Adipocyte (in vitro differentiated cells): ENCODE data around the gene GRHL1.

Source experiments
- DNase-seq: peaks from one replicate; pipeline ENCODE4 v3.0.0-alpha.2; 2015; ENCODE audit warnings: low read depth
- H3K27me3 ChIP-seq: replicated peaks from 2 replicates; pipeline ENCODE4 v1.7.0; 2013; ENCODE audit warnings: mild to moderate bottlenecking, low read length, moderate library complexity; ENCODE audit not compliant: control insufficient read depth, insufficient read depth
- H3K36me3 ChIP-seq: 2 replicates; pipeline ENCODE4 v1.7.0; 2013; ENCODE audit warnings: low read length, mild to moderate bottlenecking, moderate library complexity; ENCODE audit not compliant: control insufficient read depth, insufficient read depth, severe bottlenecking
- H3K4me1 ChIP-seq: 2 replicates; pipeline ENCODE4 v1.7.0; 2013; ENCODE audit warnings: mild to moderate bottlenecking, low read length, moderate library complexity; ENCODE audit not compliant: control insufficient read depth, insufficient read depth
- H3K4me3 ChIP-seq: 2 replicates; pipeline ENCODE4 v1.7.0; 2013; ENCODE audit warnings: mild to moderate bottlenecking, low read length, moderate library complexity
- H3K9ac ChIP-seq: 2 replicates; pipeline ENCODE4 v1.7.0; 2013; ENCODE audit warnings: mild to moderate bottlenecking, low read length, moderate library complexity
- H3K9me3 ChIP-seq: 2 replicates; pipeline ENCODE4 v1.7.0; 2013; ENCODE audit warnings: mild to moderate bottlenecking, low read length, moderate library complexity; ENCODE audit not compliant: control insufficient read depth

Gene GRHL1

GRCh38 chr2:9966491-9967022, 15.1 kb downstream of the GRHL1 start:
- no peak for DNase-seq
- Histone ChIP-seq H3K9me3 (no peaks in the 10 kb centered on the region), H3K36me3 (peaks cover 8% of the 10 kb centered on the region), H3K9ac (no peak overlapping the region), H3K4me1 (peaks cover 14% of the 10 kb centered on the region), H3K4me3 (no peak overlapping the region), H3K27me3 (no peaks in the 10 kb centered on the region)

GRCh38 chr2:9967053-9967775, 15.7 kb downstream of the GRHL1 start:
- Histone ChIP-seq H3K36me3 (peaks cover 8% of the 10 kb centered on the region), H3K27me3 (no peaks in the 10 kb centered on the region), H3K4me3 (no peak overlapping the region), H3K4me1 (peaks cover 19% of the 10 kb centered on the region), H3K9me3 (no peaks in the 10 kb centered on the region), H3K9ac (no peak overlapping the region)
- no peak for DNase-seq

DNA sequence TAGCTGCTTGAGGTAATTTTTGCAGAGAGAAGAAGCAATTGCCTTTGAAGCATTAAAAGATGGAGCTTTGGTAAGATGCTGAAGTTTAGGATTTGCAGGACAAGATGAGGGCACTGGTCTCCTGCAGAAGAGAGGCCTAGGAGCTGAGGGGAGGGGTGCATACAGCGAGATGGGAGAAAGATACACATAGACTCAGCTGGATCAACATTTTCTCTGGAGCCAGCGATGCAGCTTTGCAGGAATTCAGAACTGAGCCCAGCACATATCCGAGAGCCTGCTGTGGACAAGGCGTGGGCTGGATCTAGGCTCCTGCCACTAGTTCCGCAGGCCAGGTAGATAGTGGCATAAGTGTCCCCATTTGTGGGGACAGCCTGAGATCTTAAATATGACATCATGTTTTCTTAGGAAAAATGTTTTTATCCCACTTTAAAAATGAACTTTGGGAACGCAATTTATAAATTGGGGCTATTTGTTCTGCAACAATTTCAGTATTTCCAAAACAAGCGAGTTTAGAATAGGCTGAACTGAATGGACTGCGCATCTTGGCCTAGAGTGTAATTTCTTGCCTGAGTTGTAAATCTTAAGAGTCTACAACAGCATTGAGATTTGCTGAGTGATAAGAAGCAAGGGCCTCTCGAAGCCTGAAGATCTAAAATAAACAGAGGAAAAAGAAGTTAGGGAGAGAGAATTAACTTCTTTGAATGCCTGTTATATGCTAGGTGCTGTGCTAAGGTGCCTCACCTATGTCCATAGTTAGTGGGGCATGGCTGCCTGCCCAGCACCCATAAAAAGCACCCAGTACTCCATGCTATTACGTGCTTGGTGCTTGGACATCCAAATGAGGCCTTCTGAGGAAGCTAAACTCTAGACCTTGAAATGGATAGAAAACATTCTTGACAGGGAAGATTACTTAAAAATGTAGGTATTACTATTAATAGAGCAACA, 17.3 kb downstream of the GRHL1 start:
- no peak for DNase-seq
- Histone ChIP-seq H3K27me3 (no peaks in the 10 kb centered on the region), H3K4me3 (no peak overlapping the region), H3K4me1 (peaks cover 33% of the 10 kb centered on the region), H3K9me3 (no peaks in the 10 kb centered on the region), H3K36me3 (peaks cover 8% of the 10 kb centered on the region), H3K9ac (no peak overlapping the region)

DNA sequence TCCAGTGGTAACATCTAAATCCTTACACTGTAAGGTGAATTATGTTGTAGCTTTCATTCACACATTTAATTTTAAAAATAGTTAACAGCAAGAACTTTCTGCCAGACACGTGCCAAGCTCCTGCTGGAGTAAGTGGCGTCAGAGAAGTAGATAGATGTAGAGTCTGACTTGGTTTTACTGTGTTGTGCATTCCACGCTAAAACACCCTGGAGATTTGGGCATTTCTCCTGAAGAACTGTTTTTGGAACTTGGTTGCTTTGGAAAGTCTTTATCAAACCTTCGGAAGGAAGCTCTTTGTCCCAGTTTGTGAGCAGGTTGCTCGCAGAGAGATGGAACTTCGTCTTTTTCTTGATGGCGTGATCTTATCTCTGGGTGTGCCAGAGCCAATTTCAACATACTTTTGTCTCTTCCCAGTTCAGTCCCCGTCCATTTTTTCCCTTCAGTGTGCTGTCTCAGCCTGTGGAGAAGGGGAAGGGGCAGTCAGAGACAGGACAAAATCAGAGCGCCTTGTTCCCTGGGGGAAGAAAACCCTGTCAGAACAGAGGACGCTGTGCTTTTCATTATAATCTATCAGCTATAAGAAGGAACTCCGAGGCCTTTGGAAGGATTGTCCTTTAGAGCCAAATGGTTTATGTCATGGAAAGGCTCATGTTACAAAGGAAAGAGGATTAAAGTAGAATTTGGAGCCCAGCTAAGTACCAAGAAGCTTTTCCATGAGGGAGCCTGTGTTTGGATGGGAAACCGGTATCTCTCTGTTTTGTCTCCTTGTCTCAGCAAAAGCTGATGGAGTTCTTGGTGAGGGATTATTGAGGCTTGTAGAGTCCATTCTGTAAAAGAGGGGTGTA, 18.9 kb downstream of the GRHL1 start:
- no peaks in the 10 kb centered on the region for H3K9me3 ChIP-seq
- H3K9ac ChIP-seq, result peak overlapping the region; percentile 55
- H3K4me3 ChIP-seq, result peak overlapping the region; percentile 20
- H3K36me3 ChIP-seq, result peaks cover 2% of the 10 kb centered on the region
- DNase-seq, result peak; percentile 56
- H3K4me1 ChIP-seq, result peaks cover 43% of the 10 kb centered on the region
- H3K27me3 ChIP-seq, result no peaks in the 10 kb centered on the region

DNA sequence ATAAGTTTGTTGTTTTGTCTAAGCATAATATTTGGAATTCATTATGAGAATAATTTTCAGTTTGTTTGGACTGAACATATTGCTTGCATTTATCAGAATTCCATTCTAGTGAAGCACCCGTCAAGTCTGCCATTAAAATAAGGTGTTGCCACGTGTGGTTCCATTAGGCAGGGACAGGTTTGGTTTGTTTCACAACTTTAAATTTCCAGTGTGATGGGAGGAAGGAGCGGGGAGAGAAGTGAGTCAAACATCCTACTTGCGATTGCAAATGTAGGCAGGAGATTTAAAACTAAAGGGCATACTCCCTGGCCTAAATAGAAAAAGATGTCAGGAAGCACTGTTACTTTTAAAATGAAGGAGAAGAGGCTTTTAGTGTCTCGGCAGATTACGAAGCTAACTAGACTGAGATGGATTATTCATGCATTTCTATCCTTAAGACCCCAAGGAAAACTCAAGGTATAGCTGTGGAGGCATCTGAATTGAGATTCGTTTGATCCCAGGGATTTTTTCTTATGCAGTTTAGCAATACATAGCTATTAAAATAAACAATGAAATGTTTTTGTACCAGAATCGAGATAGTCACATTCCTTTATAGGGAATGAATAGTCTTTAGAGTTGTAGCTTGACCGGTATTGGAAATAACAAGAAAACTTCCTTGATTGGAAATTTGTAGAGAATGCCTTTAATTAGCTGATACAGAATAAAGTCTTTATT, 19.8 kb downstream of the GRHL1 start:
- Histone ChIP-seq H3K36me3 (no peaks in the 10 kb centered on the region), H3K9ac (peak overlapping the region; percentile 55), H3K27me3 (no peaks in the 10 kb centered on the region), H3K4me3 (peak overlapping the region; percentile 20), H3K4me1 (peaks cover 51% of the 10 kb centered on the region), H3K9me3 (no peaks in the 10 kb centered on the region)
- DNase-seq, result peak; percentile 64

GRCh38 chr2:9971890-9972289, 20.4 kb downstream of the GRHL1 start:
- H3K4me3 ChIP-seq, result no peak overlapping the region
- no peaks in the 10 kb centered on the region for H3K27me3 ChIP-seq
- DNase-seq, result no peak
- H3K4me1 ChIP-seq, result peaks cover 57% of the 10 kb centered on the region
- no peaks in the 10 kb centered on the region for H3K9me3 ChIP-seq
- H3K36me3 ChIP-seq, result no peaks in the 10 kb centered on the region
- H3K9ac ChIP-seq, result no peak overlapping the region

GRCh38 chr2:9972621-9973479, 21.4 kb downstream of the GRHL1 start:
- Histone ChIP-seq H3K36me3 (no peaks in the 10 kb centered on the region), H3K9me3 (no peaks in the 10 kb centered on the region), H3K9ac (no peak overlapping the region), H3K4me3 (no peak overlapping the region), H3K27me3 (no peaks in the 10 kb centered on the region), H3K4me1 (peaks cover 58% of the 10 kb centered on the region)
- peak; percentile 67 for DNase-seq

GRCh38 chr2:9973690-9974089, 22.2 kb downstream of the GRHL1 start:
- Histone ChIP-seq H3K9ac (no peak overlapping the region), H3K4me3 (no peak overlapping the region), H3K27me3 (no peaks in the 10 kb centered on the region), H3K36me3 (no peaks in the 10 kb centered on the region), H3K9me3 (no peaks in the 10 kb centered on the region), H3K4me1 (peaks cover 58% of the 10 kb centered on the region)
- no peak for DNase-seq

DNA sequence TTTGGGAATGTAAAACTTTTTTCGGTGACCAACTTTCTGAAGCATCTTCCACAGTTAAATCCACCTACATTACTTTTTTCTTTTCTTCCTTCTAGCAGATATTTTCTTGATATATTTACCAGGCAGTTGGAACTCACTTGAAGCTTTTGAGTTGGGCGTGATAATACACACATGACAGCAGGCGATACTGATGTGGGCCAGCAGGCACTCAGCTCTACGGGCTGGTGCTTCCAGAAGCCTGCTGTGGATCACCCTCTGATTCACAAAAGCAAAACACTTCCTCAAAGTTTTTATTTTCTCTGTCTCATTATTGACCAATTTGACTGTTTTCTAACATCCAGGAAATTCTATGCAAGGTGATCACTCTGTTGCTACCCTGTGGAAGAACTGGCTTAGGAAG, 22.9 kb downstream of the GRHL1 start:
- Histone ChIP-seq H3K9me3 (no peaks in the 10 kb centered on the region), H3K4me3 (no peak overlapping the region), H3K4me1 (peaks cover 58% of the 10 kb centered on the region), H3K9ac (no peak overlapping the region), H3K27me3 (no peaks in the 10 kb centered on the region), H3K36me3 (no peaks in the 10 kb centered on the region)
- DNase-seq, result no peak

GRCh38 chr2:9975328-9975727, 23.8 kb downstream of the GRHL1 start:
- Histone ChIP-seq H3K4me1 (peaks cover 61% of the 10 kb centered on the region), H3K9ac (no peak overlapping the region), H3K4me3 (no peak overlapping the region), H3K9me3 (no peaks in the 10 kb centered on the region), H3K27me3 (no peaks in the 10 kb centered on the region), H3K36me3 (no peaks in the 10 kb centered on the region)
- DNase-seq, result no peak
